CD4-positive, alpha-beta T cell treated with Interleukin-4 for 4 hours (primary cell): Measurements from ENCODE around the gene UFSP2.
A peak's percentile ranks its signal among the peaks of the same experiment; 100 is the strongest.

ENCODE experiments used
- DNase-seq: peaks from one replicate; pipeline ENCODE4 v3.0.0-alpha.2; 2020

The UFSP2 gene

DNA sequence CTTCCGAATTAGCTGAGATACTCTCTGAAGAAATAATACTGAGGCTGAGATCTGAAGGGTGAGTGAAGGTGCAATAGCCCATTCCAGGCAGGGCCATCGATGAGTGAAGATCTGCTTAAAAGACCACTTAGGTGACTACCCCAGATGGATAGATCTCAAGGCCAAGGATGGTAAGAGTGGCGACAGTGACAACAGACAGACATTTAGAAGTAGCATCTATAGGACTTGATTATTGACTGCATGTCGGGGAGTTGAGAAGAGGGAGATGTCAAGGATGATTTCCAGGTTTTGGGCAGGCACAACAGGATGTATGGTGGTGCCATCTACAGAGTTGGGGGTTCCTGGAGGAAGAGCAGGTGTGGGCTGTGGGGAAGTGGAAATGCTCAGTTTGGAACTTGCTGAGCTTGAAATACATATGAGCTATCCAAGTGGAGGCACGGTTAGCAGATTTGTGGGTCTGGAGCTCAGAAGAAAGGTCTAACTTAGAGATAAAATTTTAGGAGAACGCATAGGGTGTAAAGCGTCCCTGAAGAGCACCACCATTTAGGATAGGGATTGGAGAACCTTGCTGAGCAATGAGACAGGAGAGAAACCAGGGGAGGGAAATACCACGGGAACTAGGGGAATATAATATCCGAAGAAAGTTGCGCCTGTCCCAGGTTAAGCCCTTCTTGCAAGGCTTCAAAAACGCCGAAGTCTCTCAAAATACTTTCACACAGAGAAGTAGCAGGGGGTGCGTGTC lies 688 bp downstream of the UFSP2 start:
- no peak for DNase-seq

DNA sequence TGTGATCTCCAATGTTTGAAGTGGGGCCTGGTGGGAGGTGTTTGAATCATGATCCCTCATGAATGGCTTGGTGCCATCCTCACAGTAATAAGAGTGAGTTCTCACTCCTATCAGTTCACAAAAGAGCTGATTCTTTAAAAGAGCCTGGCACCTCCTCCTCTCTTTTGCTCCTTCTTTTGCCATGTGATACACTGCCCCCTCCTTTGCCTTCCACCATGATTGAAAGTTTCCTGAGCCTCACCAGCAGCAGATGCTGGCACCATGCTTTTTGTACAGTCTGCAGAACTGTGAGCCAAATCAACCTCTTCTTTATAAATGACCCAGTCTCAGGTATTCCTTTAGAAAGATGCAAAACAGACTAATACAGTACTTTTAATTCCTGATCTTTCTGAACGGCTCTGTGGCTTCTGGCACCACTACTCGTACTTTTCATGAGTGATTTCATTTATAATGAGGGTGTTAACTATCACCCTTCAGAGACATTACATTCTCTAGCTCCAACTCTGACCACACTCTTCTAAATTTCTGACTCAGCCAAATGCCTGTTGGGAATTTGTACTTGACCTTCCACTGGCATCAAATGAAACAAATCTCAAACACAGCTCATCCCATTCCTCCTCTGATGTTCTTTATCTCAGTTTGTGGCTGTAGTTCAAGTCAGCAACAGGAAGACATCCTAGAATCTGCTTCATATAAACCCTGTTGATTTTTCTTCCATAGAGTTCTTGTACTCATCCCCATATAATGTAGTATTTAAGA lies 4.2 kb downstream of the UFSP2 start:
- DNase-seq = no peak

DNA sequence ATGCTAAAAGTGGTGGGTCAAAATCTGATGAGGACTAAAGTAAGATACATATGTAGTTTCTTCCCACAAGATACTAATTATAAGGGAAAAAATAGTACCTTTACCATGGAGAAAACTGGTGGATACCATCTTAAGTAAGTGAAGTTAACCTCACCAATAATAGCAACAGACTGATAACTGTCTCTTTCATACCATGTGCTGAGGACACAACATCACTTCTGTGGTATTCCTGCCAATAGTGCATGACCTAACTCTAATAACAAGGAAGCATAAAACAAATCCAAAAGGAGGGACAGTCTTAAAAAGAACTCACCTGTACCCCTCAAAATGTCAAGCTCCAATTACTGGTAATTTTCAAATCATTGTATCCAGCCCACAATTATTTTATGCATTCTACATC lies 8.8 kb downstream of the UFSP2 start:
- no peak for DNase-seq

DNA sequence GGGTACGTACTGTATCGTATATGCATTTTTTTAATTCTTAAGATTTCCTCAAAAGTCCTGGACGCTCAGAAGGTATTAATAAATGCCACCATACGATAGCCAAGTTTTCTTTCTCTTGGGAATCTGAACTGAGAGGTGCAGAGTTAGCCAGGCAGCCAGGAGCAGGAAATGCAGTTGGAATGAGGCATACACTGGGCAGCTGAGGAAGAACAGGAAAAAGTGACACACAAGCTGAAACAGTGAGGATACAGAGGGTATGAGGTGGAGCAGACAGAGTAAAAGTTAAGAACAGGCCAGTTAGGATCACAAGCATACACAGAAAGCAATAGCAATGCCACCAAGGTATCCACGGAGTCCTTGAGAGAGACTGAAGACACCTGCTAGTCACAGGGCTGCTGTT lies 13.4 kb downstream of the UFSP2 start:
- DNase-seq = no peak

DNA sequence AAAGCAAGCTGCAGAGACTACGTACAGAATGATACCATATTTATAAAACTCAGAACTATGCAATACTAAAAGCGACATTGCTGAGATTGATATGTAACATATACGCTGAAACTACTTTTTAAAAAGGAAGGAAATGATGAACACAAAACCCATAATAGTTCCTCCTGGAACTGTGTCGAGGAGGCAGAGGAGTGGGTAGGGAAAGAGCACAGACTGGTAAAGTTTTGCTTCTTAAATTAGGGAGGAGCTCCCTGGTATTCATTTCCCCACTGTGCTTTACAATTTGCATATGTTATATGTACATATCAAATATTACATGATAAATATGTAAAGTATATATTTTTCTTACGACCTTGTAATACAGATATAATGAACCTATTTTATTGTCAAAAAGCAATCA lies 13.9 kb downstream of the UFSP2 start:
- DNase-seq = no peak

DNA sequence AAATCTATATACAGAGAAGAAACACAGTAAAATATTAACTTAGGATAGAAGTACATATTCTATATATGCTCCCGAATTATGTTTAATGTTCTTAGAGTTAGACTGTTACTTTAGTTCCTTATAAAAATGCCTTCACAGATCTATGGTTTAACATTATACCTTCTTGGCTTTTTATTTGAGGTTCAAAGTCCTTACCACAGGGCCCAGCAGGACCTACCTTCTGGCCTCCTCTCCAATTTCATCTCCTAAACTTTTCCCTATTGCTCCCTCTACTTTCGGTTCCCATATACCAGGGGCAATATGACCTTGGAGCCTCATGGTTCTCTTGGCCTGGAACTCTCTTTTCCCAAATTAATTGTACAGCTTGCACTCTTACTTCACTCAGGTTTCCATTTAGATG lies 17.3 kb downstream of the UFSP2 start:
- no peak for DNase-seq

DNA sequence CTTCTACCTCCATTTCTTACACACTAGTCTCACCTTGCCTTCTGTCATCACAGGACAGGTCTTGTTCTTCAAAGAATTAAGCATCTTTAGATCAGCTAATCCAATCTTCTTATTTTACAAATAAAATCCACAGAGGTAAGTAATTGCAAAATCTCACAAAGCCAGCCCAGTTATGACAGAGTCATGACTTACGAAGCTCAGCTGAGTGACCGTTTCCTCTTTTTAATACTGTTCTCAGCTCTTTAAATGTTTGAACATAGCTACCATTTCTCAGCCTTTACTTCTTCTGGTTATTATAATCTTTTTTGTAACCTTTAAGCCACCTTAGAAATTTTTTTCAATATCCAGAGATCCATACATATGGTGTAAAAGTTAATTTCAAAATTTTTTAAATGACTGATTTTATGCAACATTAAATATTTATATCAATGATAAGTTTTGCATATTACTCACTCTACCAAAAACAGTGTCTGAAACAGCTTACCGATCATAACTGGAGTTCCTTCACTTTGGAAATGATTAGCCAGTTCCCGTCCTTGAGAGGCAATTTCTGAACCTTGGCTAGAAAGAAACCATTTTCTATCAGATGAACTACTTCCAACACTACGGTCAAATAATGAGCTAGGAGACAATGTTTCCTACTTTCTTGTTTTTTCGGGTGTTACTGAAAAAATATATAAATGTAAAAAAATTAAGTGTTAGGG lies 20.3 kb downstream of the UFSP2 start:
- DNase-seq = no peak

DNA sequence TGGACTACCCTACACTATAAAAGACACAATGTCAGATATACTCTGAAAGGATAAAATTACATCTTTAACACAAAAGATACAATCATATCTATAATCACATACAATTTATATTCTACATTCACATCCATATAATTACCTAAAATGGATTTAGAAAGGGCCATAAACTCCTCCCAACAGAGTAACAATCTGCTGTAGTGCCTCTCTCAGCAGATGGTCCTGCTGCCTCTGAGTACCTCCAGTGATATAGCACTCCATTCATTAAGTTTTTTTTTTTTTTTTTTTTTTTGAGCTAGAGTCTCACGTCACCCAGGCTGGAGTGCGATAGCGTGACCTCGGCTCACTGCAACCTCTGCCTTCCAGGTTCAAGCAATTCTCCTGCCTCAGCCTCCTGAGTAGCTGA lies 21.7 kb downstream of the UFSP2 start:
- no peak for DNase-seq

DNA sequence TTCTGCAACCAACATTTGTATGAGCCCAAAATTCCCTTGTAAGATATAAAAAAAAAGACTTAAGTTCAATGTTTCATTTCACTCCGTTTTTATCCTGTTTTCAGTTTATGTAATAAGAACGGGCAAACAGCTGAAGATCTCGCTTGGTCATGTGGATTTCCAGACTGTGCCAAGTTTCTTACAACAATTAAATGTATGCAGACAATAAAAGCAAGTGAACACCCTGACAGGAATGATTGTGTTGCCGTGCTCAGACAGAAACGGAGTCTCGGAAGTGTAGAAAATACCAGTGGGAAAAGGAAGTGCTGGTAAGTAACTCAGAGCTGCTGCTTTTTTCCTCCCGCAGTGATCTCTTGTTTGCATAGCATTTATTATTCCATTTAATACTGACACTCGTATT lies 26.3 kb downstream of the UFSP2 start:
- no peak for DNase-seq

DNA sequence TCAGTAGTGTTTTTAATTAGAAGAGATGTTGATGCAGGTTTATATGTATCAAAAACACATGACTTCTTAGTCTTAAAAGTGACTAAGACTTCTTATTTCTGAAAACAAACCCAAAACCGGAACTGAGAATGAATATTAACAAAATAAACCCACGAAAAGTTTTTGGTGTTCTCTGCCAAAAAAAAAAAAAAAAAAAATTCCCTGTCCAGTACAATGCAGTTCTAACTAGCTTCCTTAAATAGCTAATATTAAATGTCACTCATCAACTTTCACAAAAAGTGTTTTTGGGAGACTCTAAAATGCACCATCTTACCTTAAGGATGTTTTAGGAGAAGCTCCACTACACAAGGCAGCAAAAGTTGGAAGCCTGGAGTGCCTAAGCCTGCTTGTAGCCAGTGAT lies 27.1 kb downstream of the UFSP2 start:
- no peak for DNase-seq

DNA sequence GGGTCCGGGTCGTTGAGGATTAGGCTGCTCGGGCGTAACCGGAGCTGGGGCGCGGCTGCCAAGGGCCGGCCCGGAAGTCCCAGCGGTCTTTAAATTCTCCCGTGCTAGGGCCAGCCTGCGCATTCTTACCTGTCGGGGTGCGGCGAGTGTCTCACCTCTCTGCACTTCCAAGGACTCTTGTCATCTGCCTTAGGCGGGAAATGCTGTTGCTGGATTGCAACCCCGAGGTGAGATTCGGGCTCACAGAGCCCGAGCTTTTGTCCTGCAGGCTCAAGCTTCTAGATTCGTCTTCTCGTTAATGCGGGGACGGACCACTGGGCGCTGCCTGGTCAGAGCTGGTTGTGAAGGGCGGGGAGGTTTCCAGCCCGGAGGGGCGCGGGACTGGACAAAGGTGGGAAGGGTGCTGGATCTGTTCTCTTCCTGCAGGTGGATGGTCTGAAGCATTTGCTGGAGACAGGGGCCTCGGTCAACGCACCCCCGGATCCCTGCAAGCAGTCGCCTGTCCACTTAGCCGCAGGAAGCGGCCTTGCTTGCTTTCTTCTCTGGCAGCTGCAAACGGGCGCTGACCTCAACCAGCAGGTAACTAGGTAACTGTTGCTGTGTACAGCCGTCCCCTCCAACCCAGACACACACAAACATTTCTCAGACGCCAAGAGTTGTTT lies 28.9 kb downstream of the UFSP2 start, which contains the start of gene ANKRD37:
ANKRD37 (plus strand) TSS at position 118 of the 662 bp plus-strand sequence; CDS start at position 201, 83 bp downstream.
- DNase-seq = no peak

DNA sequence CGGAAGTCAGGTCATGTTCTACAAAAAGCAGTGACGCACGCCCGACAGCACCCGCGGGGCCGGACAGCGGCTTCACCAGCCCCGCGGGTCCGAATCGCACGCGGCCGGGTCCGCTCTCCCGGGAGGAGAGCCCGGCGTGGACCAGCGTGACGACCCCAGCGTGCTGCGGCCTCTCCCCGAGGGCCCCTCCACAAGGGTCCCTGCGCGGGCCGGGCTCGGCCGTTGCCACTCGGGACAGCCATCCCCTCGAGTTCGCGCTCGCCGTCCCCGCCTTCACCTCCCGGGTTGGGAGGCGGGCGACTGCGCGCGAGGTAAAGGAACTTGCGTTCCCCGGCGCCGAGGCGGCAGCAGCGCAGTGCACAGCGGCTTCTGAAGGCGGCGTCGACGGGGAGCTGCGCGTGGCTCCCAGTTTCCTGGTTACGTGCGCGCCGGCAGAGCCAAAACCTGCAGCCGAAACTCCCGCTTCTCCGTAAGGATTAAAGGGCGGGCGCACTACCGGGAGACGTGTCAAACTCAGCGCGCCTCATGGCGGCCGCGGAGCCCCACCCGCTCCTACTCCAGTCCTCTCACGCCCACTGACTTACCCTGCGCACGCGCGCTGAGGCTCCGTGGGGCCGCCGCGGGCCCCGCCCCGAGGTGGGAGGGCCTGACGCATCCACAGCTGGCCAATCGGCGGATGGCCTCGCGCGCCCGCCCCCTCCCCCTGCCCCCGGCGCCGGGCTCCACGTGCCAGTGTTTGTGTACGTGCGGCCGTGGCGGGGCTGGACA lies 29.6 kb downstream of the UFSP2 start:
- peak; percentile 96 for DNase-seq

DNA sequence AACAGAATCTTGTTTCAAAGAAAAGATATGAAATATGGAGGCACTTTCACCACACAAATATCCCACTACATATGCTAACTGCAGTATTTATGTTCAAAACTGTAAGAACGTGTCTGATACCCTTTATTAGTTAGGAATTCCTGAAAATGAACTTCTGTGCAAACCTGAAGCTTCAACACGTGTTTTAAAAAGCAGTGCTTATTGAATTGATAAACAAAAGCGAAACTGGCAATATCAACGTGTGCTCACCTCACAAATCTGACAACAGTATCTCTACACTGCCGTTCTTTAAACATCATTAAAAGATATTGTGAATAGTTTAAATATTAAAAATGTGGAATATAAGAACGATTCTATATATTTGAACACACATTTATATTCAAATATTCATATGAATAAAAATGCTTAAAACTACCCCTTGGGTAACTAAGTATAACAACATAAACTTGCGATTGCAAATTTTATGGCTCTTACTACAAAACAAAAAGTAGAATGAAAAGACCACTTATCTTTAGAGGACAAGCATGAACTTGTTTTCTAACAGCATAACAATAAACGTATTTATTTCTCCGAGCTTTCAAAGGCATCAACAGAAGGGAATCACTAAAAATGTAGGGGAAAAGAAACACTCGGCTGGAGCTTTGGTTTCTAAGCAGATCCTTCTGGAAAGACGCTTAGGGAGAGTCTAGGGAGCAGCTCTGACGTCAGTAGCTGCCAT lies 30.4 kb downstream of the UFSP2 start, which contains the start of gene LRP2BP:
LRP2BP (minus strand) TSS at position 687 of the 718 bp plus-strand sequence. CDS start 17,738 bp downstream, outside the sequence.
- DNase-seq = no peak

DNA sequence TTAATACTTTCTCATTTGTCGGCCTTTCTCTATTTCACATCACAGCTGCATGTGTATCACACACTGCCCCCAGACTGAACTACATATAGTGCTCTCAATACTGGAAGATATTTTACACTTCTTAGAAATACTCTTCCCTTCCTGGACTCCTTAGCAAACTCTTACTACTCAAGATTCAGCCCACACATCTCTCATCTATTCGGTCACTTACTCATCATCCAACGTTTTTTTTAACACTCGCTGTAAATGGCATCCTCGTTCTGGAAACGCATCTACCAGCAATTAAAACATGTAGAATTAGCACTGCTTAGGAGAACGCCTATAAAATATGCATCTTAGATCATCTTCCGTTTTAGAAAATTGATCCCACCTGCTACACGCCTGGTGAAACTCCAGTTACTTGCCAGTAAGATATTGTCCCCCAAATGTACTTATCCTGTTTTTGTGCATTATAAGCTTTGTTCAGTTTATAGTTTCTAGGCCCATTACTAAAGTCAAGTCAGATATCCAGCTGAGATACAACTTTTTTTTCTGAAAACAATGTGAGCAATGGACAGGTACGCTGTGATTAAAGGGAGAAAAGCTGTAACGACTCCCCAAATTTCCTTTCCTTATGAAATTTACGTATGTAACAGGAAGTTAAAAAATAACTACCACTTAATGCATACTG lies 31.1 kb downstream of the UFSP2 start:
- no peak for DNase-seq

DNA sequence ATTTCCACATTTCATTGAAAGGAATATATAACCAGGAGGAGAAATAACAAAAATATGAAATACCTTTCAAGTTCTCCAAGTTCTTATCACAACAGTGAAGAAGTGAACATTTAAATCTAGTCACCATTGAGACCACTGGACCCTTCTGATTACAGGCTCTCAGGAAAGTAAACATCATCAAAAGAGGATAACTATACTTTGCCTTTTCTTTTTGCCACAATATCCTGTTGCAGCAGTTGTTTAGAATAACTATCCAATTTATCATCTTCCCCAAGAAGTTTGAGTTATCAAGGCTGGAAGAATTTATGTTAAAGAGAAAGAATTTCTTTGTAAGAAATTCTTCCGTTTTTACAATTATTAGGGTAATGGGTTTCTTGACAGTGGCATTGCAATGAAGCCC lies 33.6 kb downstream of the UFSP2 start:
- DNase-seq = no peak

DNA sequence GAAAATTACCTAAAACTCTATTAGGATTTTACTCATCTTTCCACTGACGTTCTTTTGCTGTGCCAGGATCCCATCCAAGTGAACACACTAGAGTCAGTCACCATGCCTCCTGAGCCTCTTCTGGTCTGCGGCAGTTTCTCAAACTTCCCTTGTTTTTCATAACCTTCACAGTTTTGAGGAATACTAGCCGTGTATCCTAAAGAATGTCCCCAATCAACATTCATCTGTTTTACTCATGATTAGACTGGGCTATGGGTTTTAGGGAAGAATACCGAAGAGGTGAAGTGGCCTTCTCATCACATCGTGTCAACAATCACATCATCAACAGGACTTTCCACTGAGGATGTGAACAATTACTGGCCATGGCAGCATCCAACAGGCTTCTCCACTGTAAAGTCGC lies 34.8 kb downstream of the UFSP2 start:
- no peak for DNase-seq

DNA sequence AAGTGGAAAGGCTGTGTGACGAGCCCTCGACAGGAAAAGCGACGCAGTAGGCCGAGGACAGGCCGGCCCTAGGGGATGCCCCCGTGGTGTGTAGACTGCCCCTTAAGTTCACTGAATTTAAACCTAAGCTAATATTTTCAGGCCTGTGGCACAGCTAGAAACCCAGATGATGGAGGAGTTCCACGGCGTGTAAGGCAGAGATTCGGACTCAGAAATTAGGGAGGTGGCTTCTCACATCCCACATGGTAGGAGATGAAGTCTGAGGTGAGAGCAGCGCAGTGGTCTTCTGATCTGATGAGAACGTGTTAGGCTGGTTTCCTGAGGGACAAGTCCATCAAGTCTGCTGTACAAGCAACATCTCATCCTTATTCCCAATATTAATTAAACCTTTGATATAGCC lies 37.8 kb downstream of the UFSP2 start:
- DNase-seq = no peak

DNA sequence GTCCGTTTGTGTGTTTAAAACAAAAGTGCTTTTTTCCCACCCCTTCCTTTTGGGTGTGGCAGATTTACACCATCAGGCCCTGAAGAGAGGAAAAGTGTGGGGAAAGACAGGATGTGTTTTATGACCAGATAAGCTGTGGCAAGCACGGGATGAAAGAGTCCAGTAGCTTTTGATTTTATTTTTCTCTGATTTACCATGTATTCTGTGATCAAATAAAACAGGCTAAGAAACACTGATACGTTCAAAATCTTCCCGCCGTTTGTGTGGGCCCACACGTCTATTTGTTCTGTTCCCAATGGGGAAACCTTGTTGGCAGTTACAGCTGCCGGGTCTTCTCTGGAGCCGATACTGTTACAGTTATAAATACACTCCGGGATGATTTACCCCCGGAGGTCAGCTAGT lies 40.8 kb downstream of the UFSP2 start:
- DNase-seq = no peak

DNA sequence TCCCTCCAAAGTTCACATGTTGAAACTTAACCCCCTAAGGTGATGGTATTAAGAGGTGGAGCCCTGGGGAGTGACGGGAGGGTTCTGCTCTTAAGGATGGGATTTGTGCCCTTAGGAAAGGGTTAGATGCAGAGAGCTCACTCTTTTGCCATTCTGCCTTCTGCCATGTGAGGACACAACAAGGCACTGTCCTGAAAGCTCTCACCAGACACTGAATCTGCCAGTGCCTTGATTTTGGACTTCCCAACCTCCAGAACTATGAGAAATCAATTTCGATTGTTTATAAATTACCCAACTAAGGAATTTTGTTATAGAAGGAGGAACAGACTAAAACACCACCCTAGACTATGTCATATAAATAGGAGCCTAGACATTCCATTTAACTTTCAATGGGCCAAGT lies 41.7 kb downstream of the UFSP2 start:
- no peak for DNase-seq

DNA sequence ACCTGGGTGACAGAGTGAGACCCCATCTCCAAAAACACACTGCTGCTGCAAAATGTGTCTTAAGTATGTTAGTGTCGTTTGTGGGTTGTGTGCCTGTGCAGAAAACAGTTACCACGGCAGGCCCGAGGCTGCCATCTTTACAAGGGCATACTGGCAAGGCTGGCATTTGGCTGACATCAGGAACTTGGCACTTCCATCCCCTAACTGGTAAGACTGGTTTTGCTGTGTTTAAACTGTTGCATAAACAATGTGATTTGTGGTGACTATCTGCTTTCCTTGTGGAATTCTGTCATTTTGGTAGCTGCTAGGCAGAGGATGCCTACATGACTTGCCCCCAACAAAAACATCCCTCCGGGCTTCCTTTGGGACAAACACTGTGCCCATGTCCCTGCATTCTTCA lies 42.3 kb downstream of the UFSP2 start:
- no peak for DNase-seq

DNA sequence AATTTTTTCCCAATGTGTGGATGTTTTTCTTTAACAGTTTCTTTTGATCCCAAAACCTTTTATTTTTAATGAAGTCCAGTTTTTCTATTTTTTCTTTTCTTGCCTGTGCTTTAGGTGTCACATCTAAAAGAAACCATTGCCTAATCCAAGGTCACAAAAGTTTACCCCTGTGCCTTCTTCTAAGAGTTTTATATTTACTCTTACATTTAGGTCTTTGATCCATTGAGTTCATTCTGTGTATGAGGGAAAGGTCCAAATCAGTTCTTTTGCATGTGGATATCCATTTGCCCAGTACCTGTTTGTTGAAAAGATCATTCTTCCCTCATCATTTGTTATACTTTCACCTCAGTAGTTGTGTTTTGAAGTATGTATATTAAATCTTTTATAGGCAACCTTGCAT lies 43.0 kb downstream of the UFSP2 start:
- no peak for DNase-seq
